Epidermal melanocyte (primary cell): Measurements from ENCODE around the gene ATF6B.
A peak's percentile ranks its signal among the peaks of the same experiment; 100 is the strongest.
"Not testable (repeated sequence)": the region's sequence is repeated elsewhere in the genome, so short reads cannot be mapped to it uniquely, and the experiment has no call there.

Experiments
- DNase-seq: peaks from one replicate; pipeline ENCODE4 v3.0.0; 2011; ENCODE audit warnings: low spot score; ENCODE audit not compliant: insufficient read length

The ATF6B gene

GRCh38 chr6:32108094-32108627 lies 19.9 kb downstream of the ATF6B start:
- no peak for DNase-seq

DNA sequence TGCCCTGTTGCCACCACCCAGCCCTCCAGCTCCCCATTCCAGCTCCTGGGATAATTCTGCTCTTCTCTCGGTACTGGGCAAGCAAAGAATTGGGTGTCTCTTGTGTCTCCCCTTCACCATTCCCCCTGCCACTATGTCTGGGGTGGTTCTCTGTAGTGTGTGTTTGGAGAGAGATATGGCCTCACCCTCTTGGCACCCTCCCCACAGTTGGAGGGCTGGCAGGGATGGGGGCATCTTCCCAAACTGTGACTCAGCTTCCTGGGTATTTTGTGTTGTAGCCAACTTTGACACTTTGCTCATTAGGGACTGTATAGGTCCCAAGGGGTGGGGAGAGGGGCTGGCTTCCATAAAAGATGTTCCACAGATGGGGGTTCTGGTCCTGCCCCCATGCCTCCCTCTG lies 20.6 kb downstream of the ATF6B start:
- no peak for DNase-seq

DNA sequence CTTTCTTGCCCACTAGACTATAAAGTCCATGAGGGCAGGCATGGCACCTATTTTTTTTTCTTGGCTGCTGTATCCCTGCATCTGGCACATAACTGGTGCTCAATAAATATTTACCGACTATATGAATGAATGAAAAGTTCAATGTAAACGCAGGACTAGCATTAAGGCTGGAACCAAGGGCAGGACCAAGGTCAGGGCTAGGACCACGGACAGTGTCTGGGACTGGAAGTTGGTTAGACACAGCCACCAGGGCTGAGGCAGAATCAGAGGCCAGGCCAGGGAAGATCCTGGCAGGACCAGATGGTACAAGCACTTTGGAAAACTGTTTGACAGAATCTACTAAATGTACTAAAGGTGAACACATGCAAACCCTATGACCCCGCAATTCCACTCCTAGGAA lies 22.6 kb downstream of the ATF6B start:
- no peak for DNase-seq

DNA sequence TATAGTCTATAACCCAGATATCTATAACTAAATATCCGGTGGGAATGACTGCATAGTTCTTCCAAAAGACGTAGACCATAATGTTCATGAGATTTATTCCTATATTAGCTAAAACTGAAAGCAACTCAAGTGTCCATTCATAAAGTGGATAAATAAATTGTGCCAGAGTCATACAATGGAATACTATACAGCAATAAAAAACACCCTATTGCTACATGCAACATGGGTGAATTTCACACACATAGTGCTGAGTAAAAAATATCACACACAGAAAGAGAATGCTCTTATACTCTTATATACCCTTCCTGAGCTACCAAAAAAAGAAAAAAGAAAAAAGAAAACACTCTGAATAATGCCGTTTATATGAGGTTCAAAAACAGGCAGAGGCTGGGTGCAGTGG lies 25.8 kb downstream of the ATF6B start:
- no peak for DNase-seq

- DNase-seq: not testable (repeated sequence)
These were observed 27.8 kb downstream of the ATF6B start for GRCh38 chr6:32100251-32100650.

DNA sequence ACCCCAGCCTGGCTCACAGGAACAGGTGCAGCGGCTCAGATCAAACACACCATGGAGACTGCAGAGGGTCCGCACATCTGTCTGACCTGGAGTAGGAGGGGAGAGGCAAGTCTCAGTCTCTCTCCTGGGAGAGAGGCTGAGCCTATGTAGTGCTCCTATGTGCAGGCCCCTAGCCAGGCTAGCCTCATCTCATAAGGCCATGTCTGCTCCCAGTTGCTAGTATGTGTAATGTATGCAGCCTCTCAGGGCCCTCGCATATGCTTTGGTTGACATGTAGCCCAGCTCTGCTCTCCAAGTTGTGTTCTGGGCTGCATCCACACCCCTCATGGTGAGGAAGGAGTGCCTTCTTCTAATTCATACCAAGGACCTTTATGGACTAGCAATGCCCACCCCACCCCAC lies 30.7 kb downstream of the ATF6B start:
- DNase-seq: peak; percentile 9

GRCh38 chr6:32096394-32097258 lies 31.4 kb downstream of the ATF6B start:
- peak; percentile 3 for DNase-seq

DNA sequence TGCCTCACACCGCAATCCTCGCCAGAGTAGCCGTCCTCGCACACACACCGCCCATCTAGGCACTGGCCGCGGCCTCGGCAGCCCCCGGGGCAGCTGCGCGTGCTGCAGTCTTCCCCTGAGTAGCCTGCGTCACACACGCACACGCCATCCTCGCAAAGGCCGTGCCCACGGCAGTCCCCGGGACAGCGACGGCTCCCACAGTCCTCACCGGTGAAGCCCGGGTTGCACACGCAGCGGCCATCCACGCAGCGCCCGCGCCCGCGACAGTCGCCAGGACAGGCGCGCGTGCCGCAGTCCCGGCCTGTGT lies 32.0 kb downstream of the ATF6B start:
- DNase-seq: no peak

DNA sequence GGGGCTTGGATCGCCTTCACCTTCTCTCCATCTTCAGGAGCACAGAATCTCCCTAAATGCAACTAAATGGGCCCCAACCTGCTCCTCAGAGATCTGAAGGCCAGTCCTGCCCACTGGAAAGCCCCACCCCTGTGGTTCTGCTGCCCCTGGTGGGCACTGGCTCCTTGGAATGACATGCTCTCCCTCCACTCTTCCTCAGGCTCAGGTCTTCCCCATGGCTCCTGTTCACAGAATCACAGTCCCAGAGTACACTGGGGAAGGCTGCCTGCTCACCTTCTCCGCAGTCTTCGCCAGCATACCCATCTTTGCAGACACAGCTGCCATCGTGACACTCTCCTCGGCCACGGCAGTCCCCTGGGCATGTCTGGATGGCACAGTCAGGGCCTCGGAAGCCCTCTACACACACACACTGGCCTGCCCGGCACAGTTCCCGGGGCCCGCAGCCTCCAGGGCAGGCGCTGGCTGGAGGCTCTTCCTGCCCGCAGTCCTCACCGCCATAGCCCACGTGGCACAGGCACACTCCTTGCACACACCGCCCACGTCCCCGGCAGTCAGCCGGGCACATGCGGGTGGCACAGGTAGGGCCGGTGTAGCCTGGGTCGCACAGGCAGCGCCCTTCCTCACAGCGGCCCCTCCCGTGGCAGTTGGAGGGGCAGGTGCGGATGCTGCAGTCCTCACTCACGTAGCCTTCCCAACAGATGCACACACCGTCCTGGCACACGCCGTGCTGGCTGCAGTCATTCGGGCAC lies 32.5 kb downstream of the ATF6B start:
- DNase-seq: no peak

GRCh38 chr6:32092760-32093497 lies 35.1 kb downstream of the ATF6B start:
- DNase-seq: no peak

- DNase-seq: no peak
These were observed 38.8 kb downstream of the ATF6B start for GRCh38 chr6:32089082-32089828.

DNA sequence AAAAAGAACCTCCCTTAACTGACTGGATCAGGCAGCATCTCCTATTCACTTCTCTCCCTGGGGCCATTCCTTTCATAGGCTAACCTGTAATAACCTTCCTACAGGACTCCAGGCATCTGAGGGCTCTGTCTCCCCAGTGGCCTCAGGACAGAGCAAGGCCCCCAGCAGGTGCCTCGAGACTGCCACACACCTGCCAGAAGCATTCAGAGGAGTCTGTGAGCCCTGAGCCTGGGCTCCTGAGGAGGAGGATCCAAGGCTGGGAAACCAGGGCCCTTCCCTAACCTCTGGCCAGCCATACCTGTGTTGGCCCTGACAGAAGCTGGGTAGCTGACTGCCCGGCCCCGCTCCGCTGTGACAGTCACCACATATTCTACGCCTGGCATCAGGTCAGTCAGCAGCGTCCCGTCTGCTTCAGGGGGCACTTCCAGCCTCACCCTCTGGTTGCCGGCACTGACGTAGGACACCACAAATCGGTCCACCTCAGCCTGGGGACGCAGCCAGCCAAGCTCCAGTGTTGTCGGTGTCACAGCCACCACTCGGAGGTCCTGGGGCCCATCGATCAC lies 39.5 kb downstream of the ATF6B start:
- no peak for DNase-seq

DNA sequence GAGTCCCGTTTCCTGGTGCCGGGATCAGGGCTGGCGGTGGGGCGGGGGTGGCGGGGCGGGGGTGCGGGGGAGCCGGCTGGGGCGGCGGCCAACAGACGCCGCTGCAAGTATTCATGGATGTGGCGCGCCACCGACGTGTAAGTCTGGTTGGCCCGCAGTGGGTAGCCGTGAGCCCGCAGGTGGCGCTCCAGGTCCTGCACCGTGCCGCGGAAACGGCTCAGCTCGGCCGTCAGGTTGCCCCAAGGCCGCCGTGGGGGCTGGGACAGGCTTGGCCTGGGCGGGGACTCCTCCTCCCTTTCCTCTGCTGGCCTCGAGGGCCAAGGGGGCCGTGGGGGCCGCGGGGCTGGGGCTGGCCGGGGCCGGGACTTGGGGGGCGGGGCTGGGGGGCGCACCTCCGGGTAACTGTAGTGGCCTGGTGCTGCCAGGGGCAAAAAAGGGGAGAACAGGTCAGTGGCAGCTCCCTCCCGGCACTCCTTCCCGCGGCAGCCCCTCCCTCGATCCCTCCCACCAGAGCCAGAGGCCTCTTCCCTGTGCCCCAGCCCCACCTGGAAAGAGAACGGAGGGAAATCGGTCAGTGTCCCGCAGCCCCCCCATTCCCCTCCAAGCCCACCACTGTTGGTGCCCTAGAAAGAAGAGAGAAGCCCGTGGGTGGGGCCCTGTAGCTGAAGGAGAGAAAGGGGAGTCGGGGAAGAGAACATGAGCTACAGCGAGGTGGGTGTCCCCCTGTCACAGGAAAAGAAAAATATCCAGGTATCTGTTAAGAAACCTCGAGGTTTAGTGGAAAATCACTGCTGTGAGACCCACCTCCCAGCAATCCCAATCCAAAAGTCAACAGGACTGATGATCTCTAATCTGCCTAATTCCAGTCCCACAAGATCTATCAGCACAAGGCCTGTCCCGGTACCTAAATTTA lies 40.2 kb downstream of the ATF6B start:
- no peak for DNase-seq

DNA sequence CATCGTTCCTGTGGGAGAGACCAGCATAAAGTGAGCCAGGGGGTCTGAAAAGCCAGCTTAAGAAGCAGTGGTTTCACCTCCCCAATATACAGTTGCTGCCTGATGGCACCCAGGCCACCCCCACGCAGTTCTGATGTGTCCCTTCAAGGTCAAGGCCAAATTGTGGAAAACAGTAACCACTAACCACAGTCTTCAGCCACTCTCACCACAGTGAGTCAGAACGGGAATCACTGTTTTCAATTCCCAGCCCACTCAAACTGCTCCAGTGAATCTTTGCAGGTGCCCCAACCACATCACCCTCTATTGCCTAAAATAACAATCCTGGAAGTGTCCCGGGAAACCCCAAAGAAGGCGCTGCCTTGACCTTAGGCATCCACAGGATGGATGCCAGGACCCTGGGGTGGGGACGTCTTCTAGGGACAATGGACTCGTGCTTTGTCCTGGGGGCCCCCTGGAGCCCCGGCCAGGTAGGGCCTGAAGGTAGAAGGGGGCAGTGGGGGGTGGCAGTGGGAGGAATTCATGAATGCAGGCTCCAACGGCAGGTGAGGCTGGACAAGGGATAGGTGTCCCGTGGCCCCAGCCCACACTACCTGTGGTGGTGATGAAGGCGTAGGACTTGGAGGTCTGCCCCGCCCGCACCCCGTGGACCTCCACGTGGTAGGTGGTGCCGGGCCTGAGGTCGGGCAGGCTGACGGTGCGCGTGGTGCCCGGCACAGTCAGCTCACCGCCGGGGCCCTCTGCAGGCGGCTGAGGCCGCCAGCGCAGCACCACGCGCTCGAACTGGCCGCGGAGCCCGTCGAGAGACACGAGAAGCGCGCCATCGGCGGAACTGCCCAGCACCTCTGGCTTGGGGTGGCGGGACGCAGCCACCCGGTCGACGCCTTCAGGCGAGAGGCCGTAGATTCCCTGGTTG lies 41.1 kb downstream of the ATF6B start:
- DNase-seq: peak; percentile 38

DNA sequence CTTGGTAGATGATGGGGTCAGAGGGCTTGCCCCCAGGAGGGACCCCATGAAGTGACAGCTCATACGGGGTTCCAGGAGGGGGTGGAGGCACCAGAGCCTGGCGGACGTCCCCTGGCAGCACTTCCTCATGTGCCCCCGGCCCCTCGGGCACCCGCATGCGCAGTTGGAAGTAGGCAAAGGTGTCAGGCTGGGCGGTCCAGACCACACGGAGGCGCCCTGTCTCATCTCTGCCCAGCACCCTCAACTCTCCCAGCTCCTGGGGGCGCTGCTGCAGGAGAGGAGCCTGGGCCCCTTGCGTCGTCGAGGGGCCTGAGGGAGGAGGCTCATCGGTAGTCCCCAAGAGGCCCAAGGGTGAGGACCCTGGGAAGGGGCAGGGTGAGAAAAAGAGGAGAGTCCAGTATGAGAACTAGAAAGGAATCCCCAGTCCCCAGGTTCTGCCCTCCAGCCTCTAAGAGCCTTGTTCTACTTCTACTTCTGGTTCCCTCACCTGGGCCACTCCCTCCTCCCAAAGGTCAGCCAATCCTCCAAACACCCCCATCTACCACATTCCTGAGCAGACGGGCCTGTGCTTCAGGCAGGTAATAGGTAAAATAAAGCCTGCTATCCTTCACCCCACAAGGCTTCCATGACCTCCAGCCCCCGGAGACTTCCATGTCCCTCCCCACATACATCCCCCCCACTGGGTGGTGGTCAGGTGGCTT lies 42.1 kb downstream of the ATF6B start:
- no peak for DNase-seq

GRCh38 chr6:32084780-32085179 lies 43.3 kb downstream of the ATF6B start:
- no peak for DNase-seq

- no peak for DNase-seq
These were observed 44.0 kb downstream of the ATF6B start for GRCh38 chr6:32083812-32084768.
